H1 (cell line): ENCODE results near the gene E2F3. TPM values are rescaled to one million over a fixed set of nuclear protein-coding genes. Genes with fewer than 3 reads are reported as not detected.

ENCODE experiments used
- CTCF ChIA-PET: fragments of 300-600 bp; sonication (Branson Sonifier 250); formaldehyde crosslinking; loops from one replicate; lab custom pipeline; 2021; ENCODE audit not compliant: partially characterized antibody; lab: Charles Lee
- POLR2A ChIA-PET: fragments of 300-600 bp; sonication (Branson Sonifier 250); formaldehyde crosslinking; loops from one replicate; lab custom pipeline; 2021; ENCODE audit warnings: inconsistent platforms; ENCODE audit not compliant: partially characterized antibody; lab: Charles Lee
- DNase-seq, 2 experiments: peaks; one replicate each; pipeline versions ENCODE4 v3.0.0 to v3.0.0-alpha.2; 2010 to 2022; ENCODE audit warnings: low spot score in 2 of 2, low read depth in 1 of 2, mixed read lengths in 1 of 2
- FAIRE-seq: peaks from 2 replicates; lab custom pipeline; 2011; peaks lifted over from hg19 to GRCh38; lab: Jason Lieb, UNC
- H2AFZ ChIP-seq: 2 replicates; pipeline ENCODE4 v1.8.1; 2012; ENCODE audit warnings: low read length, inconsistent platforms
- H2AK5ac ChIP-seq: 2 replicates; pipeline ENCODE4 v1.6.1; 2013; ENCODE audit warnings: low read depth, low read length
- H2BK120ac ChIP-seq: replicated peaks from 2 replicates; pipeline ENCODE3; 2013; ENCODE audit warnings: low read depth, low read length, inconsistent platforms
- H2BK12ac ChIP-seq: 2 replicates; pipeline ENCODE4 v1.6.1; 2013; ENCODE audit warnings: low read depth, low read length
- H2BK15ac ChIP-seq: 2 replicates; pipeline ENCODE4 v1.6.1; 2013; ENCODE audit warnings: low read length
- H2BK20ac ChIP-seq: 2 replicates; pipeline ENCODE4 v1.6.1; 2013; ENCODE audit warnings: low read length
- H2BK5ac ChIP-seq: 2 replicates; pipeline ENCODE4 v1.6.1; 2013; ENCODE audit warnings: low read depth, low read length
- H3K14ac ChIP-seq: 2 replicates; pipeline ENCODE4 v1.6.1; 2013; ENCODE audit warnings: inconsistent platforms; ENCODE audit not compliant: insufficient read length
- H3K18ac ChIP-seq: 2 replicates; pipeline ENCODE4 v1.6.1; 2013; ENCODE audit warnings: low read length; ENCODE audit errors: extremely low read depth
- H3K23ac ChIP-seq: 2 replicates; pipeline ENCODE4 v1.6.1; 2013; ENCODE audit warnings: inconsistent platforms; ENCODE audit not compliant: insufficient read length
- H3K23me2 ChIP-seq: 2 replicates; pipeline ENCODE4 v1.6.1; 2013; ENCODE audit warnings: low read depth, low read length
- H3K27ac ChIP-seq: 2 replicates; pipeline ENCODE4 v1.6.1; 2011; ENCODE audit warnings: low read depth, low read length, inconsistent platforms
- H3K27me3 ChIP-seq, 4 experiments: replicated peaks in 1 of 4; 1 replicate in 1 of 4; 2 replicates in 3 of 4; pipeline versions ENCODE4 v1.6.1 to v1.8.1; 2011 to 2013; ENCODE audit warnings: low read length in 3 of 4, mild to moderate bottlenecking in 3 of 4, inconsistent platforms in 2 of 4, mixed read lengths in 2 of 4, moderate library complexity in 1 of 4; ENCODE audit not compliant: control insufficient read depth in 3 of 4, insufficient read depth in 3 of 4; ENCODE audit errors: extremely low read depth in 1 of 4
- H3K36me3 ChIP-seq, 4 experiments: 2 replicates each; pipeline versions ENCODE4 v1.6.1 to v1.8.1; 2011 to 2013; ENCODE audit warnings: mild to moderate bottlenecking in 4 of 4, low read length in 3 of 4, moderate library complexity in 2 of 4, control low read depth in 1 of 4, inconsistent platforms in 1 of 4; ENCODE audit not compliant: insufficient read depth in 4 of 4, control insufficient read depth in 2 of 4
- H3K4ac ChIP-seq: replicated peaks from 2 replicates; pipeline ENCODE3; 2013; ENCODE audit warnings: low read length, low read depth, mixed read lengths, inconsistent platforms; ENCODE audit not compliant: insufficient read length
- H3K4me1 ChIP-seq, 4 experiments: replicated peaks in 1 of 4; 1 replicate in 1 of 4; 2 replicates in 3 of 4; pipeline versions ENCODE4 v1.6.1 to v1.8.1; 2011 to 2013; ENCODE audit warnings: low read length in 3 of 4, inconsistent platforms in 2 of 4, mixed read lengths in 1 of 4; ENCODE audit not compliant: insufficient read depth in 4 of 4, control insufficient read depth in 3 of 4
- H3K4me2 ChIP-seq, 2 experiments: 2 replicates each; pipeline versions ENCODE4 v1.6.1 to v1.8.1; 2011 to 2013; ENCODE audit warnings: low read depth in 2 of 2, low read length in 2 of 2, control low read depth in 1 of 2, inconsistent platforms in 1 of 2, mild to moderate bottlenecking in 1 of 2; ENCODE audit not compliant: insufficient read depth in 1 of 2
- H3K4me3 ChIP-seq, 4 experiments: fragments of 200-600, 300-600 bp in 1 of 4; sonication (generic), shearing (Covaris generic), sonication (Bioruptor Twin) in 1 of 4; 2 replicates each; pipeline versions ENCODE4 v1.5.1 to v1.8.1; 2011 to 2016; ENCODE audit warnings: low read length in 4 of 4, low read depth in 3 of 4, control low read depth in 2 of 4, inconsistent platforms in 2 of 4, mild to moderate bottlenecking in 2 of 4, mixed read lengths in 1 of 4, moderate library complexity in 1 of 4; ENCODE audit not compliant: insufficient read depth in 2 of 4; ENCODE audit errors: extremely low read depth in 1 of 4
- H3K56ac ChIP-seq: replicated peaks from 2 replicates; pipeline ENCODE3; 2013; ENCODE audit warnings: low read depth, mild to moderate bottlenecking, mixed read lengths, low read length, inconsistent platforms; ENCODE audit not compliant: insufficient read length
- H3K79me1 ChIP-seq: 2 replicates; pipeline ENCODE4 v1.6.1; 2013; ENCODE audit warnings: low read depth, low read length, control low read depth
- H3K79me2 ChIP-seq, 2 experiments: 2 replicates each; pipeline versions ENCODE4 v1.6.1 to v1.8.1; 2012 to 2013; ENCODE audit warnings: low read length in 2 of 2, mild to moderate bottlenecking in 2 of 2, inconsistent platforms in 1 of 2; ENCODE audit not compliant: insufficient read depth in 2 of 2, control insufficient read depth in 1 of 2
- H3K9ac ChIP-seq, 4 experiments: replicated peaks in 1 of 4; 1 replicate in 1 of 4; 2 replicates in 3 of 4; pipeline versions ENCODE4 v1.6.1 to v1.8.1; 2011 to 2013; ENCODE audit warnings: low read depth in 3 of 4, low read length in 3 of 4, control low read depth in 2 of 4, mild to moderate bottlenecking in 2 of 4, moderate library complexity in 2 of 4, inconsistent platforms in 1 of 4; ENCODE audit errors: extremely low read depth in 1 of 4
- H3K9me3 ChIP-seq, 2 experiments: 2 replicates each; pipeline versions ENCODE4 v1.6.1 to v1.8.1; 2012 to 2013; ENCODE audit warnings: mild to moderate bottlenecking in 2 of 2, moderate library complexity in 2 of 2, control low read depth in 1 of 2, inconsistent platforms in 1 of 2, low read depth in 1 of 2, low read length in 1 of 2, mixed read lengths in 1 of 2; ENCODE audit not compliant: insufficient read depth in 2 of 2
- H4K20me1 ChIP-seq, 2 experiments: replicated peaks in 1 of 2; 2 replicates each; pipeline versions ENCODE3 to v1.8.1; 2011 to 2013; ENCODE audit warnings: inconsistent platforms in 2 of 2, low read length in 2 of 2, mild to moderate bottlenecking in 1 of 2; ENCODE audit not compliant: insufficient read depth in 2 of 2, control insufficient read depth in 1 of 2
- H4K5ac ChIP-seq: 2 replicates; pipeline ENCODE4 v1.6.1; 2013; ENCODE audit warnings: low read length, low read depth, mixed read lengths, inconsistent platforms; ENCODE audit not compliant: insufficient read length
- H4K8ac ChIP-seq: 2 replicates; pipeline ENCODE4 v1.8.0; 2013; ENCODE audit warnings: mild to moderate bottlenecking, moderate library complexity, low read length, inconsistent platforms; ENCODE audit not compliant: insufficient read depth; ENCODE audit errors: extremely low read depth
- H4K91ac ChIP-seq: replicated peaks from 2 replicates; pipeline ENCODE3; 2013; ENCODE audit warnings: low read length, mixed read lengths, inconsistent platforms; ENCODE audit not compliant: insufficient read length
- CBX5 ChIP-seq: fragments of 300-800, 300-1000 bp; sonication (generic); IDR thresholded peaks from 2 replicates; pipeline ENCODE4 v1.7.1; 2016; ENCODE audit warnings: antibody characterized with exemption, low read length, low read depth
- CREB1 ChIP-seq: IDR thresholded peaks from 2 replicates; pipeline ENCODE4 v1.6.1; 2012; ENCODE audit warnings: inconsistent platforms
- EZH2 ChIP-seq: fragments of 200-600 bp; sonication (generic); IDR thresholded peaks from 2 replicates; pipeline ENCODE4 v1.7.1; 2012; ENCODE audit warnings: low read depth, mild to moderate bottlenecking, moderate library complexity, low read length, inconsistent platforms; ENCODE audit not compliant: severe bottlenecking
- HDAC2 ChIP-seq, 2 experiments: fragments of 300-600 bp in 1 of 2; sonication (generic) in 1 of 2; IDR thresholded peaks; 2 replicates each; pipeline ENCODE4 v1.6.1; 2011 to 2012; ENCODE audit warnings: low read depth in 2 of 2, low read length in 2 of 2, mild to moderate bottlenecking in 2 of 2, moderate library complexity in 2 of 2, borderline replicate concordance in 1 of 2, inconsistent platforms in 1 of 2
- JUN ChIP-seq: IDR thresholded peaks from 2 replicates; pipeline ENCODE4 v1.6.1; 2011; ENCODE audit warnings: low read depth, mild to moderate bottlenecking, improper control_type of control experiment, low read length
- KDM1A ChIP-seq: fragments of 200-600, 300-600 bp; sonication (generic); IDR thresholded peaks from 2 replicates; pipeline ENCODE4 v1.7.1; 2016; ENCODE audit warnings: mild to moderate bottlenecking, low read length, borderline replicate concordance
- NANOG ChIP-seq: IDR thresholded peaks from 2 replicates; pipeline ENCODE4 v1.6.1; 2011; ENCODE audit warnings: low read length, low read depth, mild to moderate bottlenecking, inconsistent platforms; ENCODE audit not compliant: insufficient read depth, poor library complexity, severe bottlenecking
- NRF1 ChIP-seq: IDR thresholded peaks from 2 replicates; pipeline ENCODE4 v1.6.1; 2011; ENCODE audit warnings: mild to moderate bottlenecking, low read depth, low read length, improper control_type of control experiment
- RBBP5 ChIP-seq: IDR thresholded peaks from 2 replicates; pipeline ENCODE4 v1.7.1; 2012; ENCODE audit warnings: low read depth, mild to moderate bottlenecking, inconsistent platforms, low read length, moderate library complexity, borderline replicate concordance
- RNF2 ChIP-seq: fragments of 200-900, 300-1000 bp; sonication (generic); IDR thresholded peaks from 2 replicates; pipeline ENCODE4 v1.7.1; 2016; ENCODE audit warnings: borderline replicate concordance, low read depth, mild to moderate bottlenecking, antibody characterized with exemption, low read length; ENCODE audit not compliant: poor library complexity, severe bottlenecking; ENCODE audit errors: missing control alignments
- RXRA ChIP-seq: IDR thresholded peaks from 2 replicates; pipeline ENCODE4 v1.6.1; 2011; ENCODE audit warnings: low read depth, mild to moderate bottlenecking, low read length, moderate library complexity; ENCODE audit not compliant: insufficient read depth
- TBP ChIP-seq: IDR thresholded peaks from 2 replicates; pipeline ENCODE4 v1.6.1; 2011; ENCODE audit warnings: low read depth, low read length, improper control_type of control experiment
- WGBS, 2 experiments: shearing (Covaris generic) in 1 of 2; methylation state at CpG; one replicate each; pipeline versions ENCODE4 v1.1.6 to v1.1.7; 2013 to 2015; ENCODE audit warnings: low lambda C conversion rate in 2 of 2, mixed read lengths in 2 of 2, inconsistent platforms in 1 of 2, low coverage in 1 of 2, missing lambda C conversion rate in 1 of 2; ENCODE audit not compliant: insufficient replicate concordance in 2 of 2, insufficient coverage in 1 of 2, insufficient read length in 1 of 2; ENCODE audit errors: extremely low coverage in 1 of 2, missing lambda C conversion rate in 1 of 2; 5-methylcytosine and 5-hydroxymethylcytosine counted together
- polyA plus RNA-seq, 7 experiments: library from polyadenylated mRNA; depleted of rRNA in 3 of 7; stranded (reverse) in 5 of 7; unstranded in 2 of 7; fragments of >200 nt in 5 of 7; fragments of 200-250 nt in 2 of 7; gene quantifications; 1 replicate in 5 of 7; 2 replicates in 1 of 7; 4 replicates in 1 of 7; pipeline versions ENCODE4 v1.2.1 to v1.2.3, GENCODE V29; 2011 to 2013; ENCODE audit warnings: missing spikeins in 2 of 7, mixed read lengths in 2 of 7
- total RNA-seq: library from RNA; stranded (reverse); fragmentation: NEBNext Ultra II Directional; extraction: Animal tissue kit (Norgen Biotek cat#: 25700); gene quantifications from 2 replicates; pipeline ENCODE4 v1.2.1, GENCODE V29; 2021
- TF ChIP-seq, protein P1 (sequence below): IDR thresholded peaks from 2 replicates; pipeline ENCODE4 v1.6.1; 2011; ENCODE audit warnings: low read depth, mild to moderate bottlenecking, low read length; ENCODE audit not compliant: insufficient read depth

The E2F3 gene
- total and polyA plus RNA-seq, 2 of the 8 experiments (the other 6 are each of a cell fraction or from before 2014, with no cell fraction given): 14.9 to 42.2 TPM

DNA sequence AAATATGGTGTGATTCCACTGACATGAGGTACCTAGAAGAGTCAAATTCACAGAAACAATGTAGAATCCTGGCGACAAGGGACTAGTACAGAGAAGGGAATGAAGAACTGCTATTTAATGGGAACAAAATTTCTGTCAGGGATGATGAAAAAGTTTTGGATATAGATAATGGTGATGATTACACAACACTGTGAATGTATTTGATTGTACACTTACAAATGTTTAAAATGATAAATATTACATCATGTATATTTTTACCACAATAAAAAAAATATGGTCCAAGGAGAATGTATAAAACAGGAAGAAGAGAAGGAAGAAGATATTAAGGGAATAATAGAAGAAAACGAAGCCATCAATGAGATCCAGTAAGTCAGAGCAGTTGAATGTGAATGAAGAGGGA, 8.4 kb upstream of the E2F3 start:
- H3K4me2 ChIP-seq: no peak overlapping the region
- FAIRE-seq: no peak
- no peaks in the 10 kb centered on the region for H3K23me2 ChIP-seq
- H3K27me3 ChIP-seq: no peaks in the 10 kb centered on the region
- ChIA-PET CTCF (no interaction called here), POLR2A (interaction anchor here (0.6 to 1.5 kb wide), 2 partner anchors 11 to 18 kb away, joined by 4 to 6 read pairs; no protein-coding TSS in a partner anchor)
- no peak overlapping the region for H3K4me3 ChIP-seq
- no peaks in the 10 kb centered on the region for H3K79me1 ChIP-seq
- H3K56ac ChIP-seq: no peak overlapping the region
- H4K91ac ChIP-seq: no peak overlapping the region
- H2BK5ac ChIP-seq: no peak overlapping the region
- H2BK12ac ChIP-seq: no peak overlapping the region
- H3K23ac ChIP-seq: no peak overlapping the region
- H3K14ac ChIP-seq: no peak overlapping the region
- H4K20me1 ChIP-seq: no peaks in the 10 kb centered on the region
- no peak overlapping the region for H3K4ac ChIP-seq
- H2AFZ ChIP-seq: no peak overlapping the region
- no peak for DNase-seq
- H3K18ac ChIP-seq: no peak overlapping the region
- H3K36me3 ChIP-seq: no peaks in the 10 kb centered on the region
- H4K8ac ChIP-seq: no peak overlapping the region
- 91% methylated on average over 2 of the region's 2 CpGs; no CpG with 5 or more reads in 1 of the 2 experiments for WGBS, 2 experiments
- no peak overlapping the region for H2BK15ac ChIP-seq
- no peak overlapping the region for H3K9ac ChIP-seq
- H4K5ac ChIP-seq: no peak overlapping the region
- H3K4me1 ChIP-seq: no peaks in the 10 kb centered on the region
- no peak overlapping the region for H2BK120ac ChIP-seq
- no peak overlapping the region for H2BK20ac ChIP-seq
- no peak overlapping the region for H2AK5ac ChIP-seq
- H3K9me3 ChIP-seq: no peaks in the 10 kb centered on the region
- H3K27ac ChIP-seq: no peak overlapping the region
- H3K79me2 ChIP-seq: no peaks in the 10 kb centered on the region
- TF ChIP-seq CBX5 (no peak), KDM1A (no peak), TBP (no peak), HDAC2 (IDR thresholded peaks at IDR 0.05; ENCODE audit: borderline replicate concordance in 1 of 2, low read depth in 2 of 2, low read length in 2 of 2) (no peak), CREB1 (no peak), RBBP5 (no peak), RNF2 (no peak), NANOG (no peak), JUN (no peak), NRF1 (no peak), EZH2 (no peak), RXRA (no peak)
- TF ChIP-seq, protein P1, sequence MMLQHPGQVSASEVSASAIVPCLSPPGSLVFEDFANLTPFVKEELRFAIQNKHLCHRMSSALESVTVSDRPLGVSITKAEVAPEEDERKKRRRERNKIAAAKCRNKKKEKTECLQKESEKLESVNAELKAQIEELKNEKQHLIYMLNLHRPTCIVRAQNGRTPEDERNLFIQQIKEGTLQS: no peak
